NT2/D1 (cell line): ENCODE results near the gene SPATA20.

Experiments used
- YY1 ChIP-seq: IDR thresholded peaks from 2 replicates; pipeline ENCODE4 v1.6.1; 2011; ENCODE audit not compliant: insufficient read length, insufficient read depth
- ZNF274 ChIP-seq: IDR thresholded peaks from 2 replicates; pipeline ENCODE4 v1.6.1; 2011; ENCODE audit warnings: mild to moderate bottlenecking, low read depth, low read length

DNA sequence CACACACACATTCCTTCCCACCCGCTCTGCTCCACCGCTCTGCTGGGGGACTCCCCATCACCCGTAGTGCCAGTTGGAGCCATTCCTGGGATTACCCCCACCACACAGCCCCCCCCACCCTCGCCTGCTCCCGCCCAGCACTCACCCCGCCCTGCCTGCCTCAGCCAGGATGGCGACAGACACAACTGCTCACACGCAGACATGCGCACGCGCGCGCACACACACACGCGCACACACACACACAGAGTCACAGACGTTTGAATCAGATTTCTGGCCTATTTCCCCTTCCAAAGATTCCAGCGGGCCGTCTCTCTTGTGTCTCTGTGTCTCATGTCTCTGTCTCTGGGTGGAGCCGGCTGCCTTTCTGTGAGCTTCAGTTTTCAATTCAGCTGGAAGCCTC is 17.9 kb downstream of the SPATA20 start:
- TF ChIP-seq YY1: no peak
- no peak for TF ChIP-seq ZNF274
